WERI-Rb-1 (cell line): ENCODE results near the gene RASD1.

Source experiments
- DNase-seq: peaks from one replicate; pipeline ENCODE4 v3.0.0-alpha.2; 2020
- H3K27ac ChIP-seq: fragments of 250-450 bp; sonication (Bioruptor Pico); 2 replicates; pipeline ENCODE4 v1.5.1; 2020; ENCODE audit warnings: mild to moderate bottlenecking, moderate library complexity
- H3K27me3 ChIP-seq: fragments of 250-450 bp; sonication (Bioruptor Pico); 2 replicates; pipeline ENCODE4 v1.5.1; 2021; ENCODE audit warnings: mild to moderate bottlenecking, low read depth, moderate library complexity; ENCODE audit not compliant: insufficient read depth, severe bottlenecking
- H3K36me3 ChIP-seq: fragments of 250-450 bp; sonication (Bioruptor Pico); 2 replicates; pipeline ENCODE4 v1.5.1; 2020; ENCODE audit warnings: mild to moderate bottlenecking, moderate library complexity
- H3K4me3 ChIP-seq: 2 replicates; pipeline ENCODE4 v1.5.1; 2011; ENCODE audit warnings: low read depth, mild to moderate bottlenecking, control low read depth, low read length
- H3K9me3 ChIP-seq: fragments of 250-450 bp; sonication (Bioruptor Pico); 2 replicates; pipeline ENCODE4 v1.5.1; 2021; ENCODE audit warnings: mild to moderate bottlenecking, moderate library complexity; ENCODE audit not compliant: severe bottlenecking
- CTCF ChIP-seq: IDR thresholded peaks from 2 replicates; pipeline ENCODE4 v1.5.1; 2011; ENCODE audit warnings: low read depth, mild to moderate bottlenecking, control low read depth, inconsistent platforms, low read length

RASD1 gene

GRCh38 chr17:17454276-17454675 is 41.9 kb downstream of the RASD1 start:
- H3K4me3 ChIP-seq = no peak overlapping the region
- H3K27me3 ChIP-seq = no peaks in the 10 kb centered on the region
- no peaks in the 10 kb centered on the region for H3K36me3 ChIP-seq
- no peaks in the 10 kb centered on the region for H3K9me3 ChIP-seq
- H3K27ac ChIP-seq = no peak overlapping the region
- no peak for DNase-seq
- no peak for TF ChIP-seq CTCF

GRCh38 chr17:17453088-17453487 is 43.1 kb downstream of the RASD1 start:
- Histone ChIP-seq H3K27ac (no peak overlapping the region), H3K4me3 (no peak overlapping the region), H3K27me3 (no peaks in the 10 kb centered on the region), H3K9me3 (peaks cover 2% of the 10 kb centered on the region), H3K36me3 (no peaks in the 10 kb centered on the region)
- no peak for TF ChIP-seq CTCF
- DNase-seq = no peak

- H3K9me3 ChIP-seq = peaks cover 5% of the 10 kb centered on the region
- DNase-seq = no peak
- no peak for TF ChIP-seq CTCF
- H3K36me3 ChIP-seq = no peaks in the 10 kb centered on the region
- no peaks in the 10 kb centered on the region for H3K27me3 ChIP-seq
- H3K27ac ChIP-seq = no peak overlapping the region
- H3K4me3 ChIP-seq = no peak overlapping the region
Observed at GRCh38 chr17:17448723-17449122, 47.5 kb downstream of the RASD1 start.

- Histone ChIP-seq H3K9me3 (peaks cover 5% of the 10 kb centered on the region), H3K36me3 (no peaks in the 10 kb centered on the region), H3K27ac (no peak overlapping the region), H3K4me3 (no peak overlapping the region), H3K27me3 (no peaks in the 10 kb centered on the region)
- DNase-seq = no peak
- no peak for TF ChIP-seq CTCF
Observed at GRCh38 chr17:17448076-17448475, 48.1 kb downstream of the RASD1 start.

GRCh38 chr17:17447264-17447663 is 48.9 kb downstream of the RASD1 start:
- Histone ChIP-seq H3K4me3 (no peak overlapping the region), H3K9me3 (peaks cover 5% of the 10 kb centered on the region), H3K27ac (no peak overlapping the region), H3K36me3 (no peaks in the 10 kb centered on the region), H3K27me3 (no peaks in the 10 kb centered on the region)
- TF ChIP-seq CTCF = no peak
- DNase-seq = no peak

GRCh38 chr17:17446666-17447155 is 49.5 kb downstream of the RASD1 start:
- TF ChIP-seq CTCF = no peak
- H3K9me3 ChIP-seq = peaks cover 5% of the 10 kb centered on the region
- H3K36me3 ChIP-seq = no peaks in the 10 kb centered on the region

More at GRCh38 chr17:17446666-17447155, 49.5 kb downstream of the RASD1 start:
- DNase-seq = no peak
- Histone ChIP-seq H3K27me3 (no peaks in the 10 kb centered on the region), H3K4me3 (no peak overlapping the region), H3K27ac (no peak overlapping the region)
